Liver (tissue), 3 donors: ENCODE data around the gene GADD45B.

Source experiments
- ATF3 ChIP-seq: IDR thresholded peaks from 2 replicates; pipeline ENCODE4 v1.6.1; 2016; ENCODE audit warnings: antibody characterized with exemption
- CTCF ChIP-seq: fragments of 150-350 bp; IDR thresholded peaks from 2 replicates; pipeline ENCODE4 v1.5.1; 2017; ENCODE audit warnings: improper control_type of control experiment, low read depth, low read length; ENCODE audit not compliant: missing input control
- EGR1 ChIP-seq, 2 donors: IDR thresholded peaks; 2 replicates each; pipeline ENCODE4 v1.6.1; 2016 to 2018; ENCODE audit warnings: antibody characterized with exemption in 2 of 2, low read depth in 2 of 2
- FOXA1 ChIP-seq: IDR thresholded peaks from 2 replicates; pipeline ENCODE4 v1.6.1; 2016; ENCODE audit warnings: antibody characterized with exemption
- GABPA ChIP-seq, 2 donors: IDR thresholded peaks in 1 of 2; conservative IDR thresholded peaks in 1 of 2; 2 replicates each; pipeline ENCODE4 v1.6.1; 2016; ENCODE audit warnings: antibody characterized with exemption in 2 of 2, mild to moderate bottlenecking in 1 of 2, moderate library complexity in 1 of 2
- HNF4A ChIP-seq, 2 donors: conservative IDR thresholded peaks; 2 replicates each; pipeline ENCODE4 v1.6.1; 2016; ENCODE audit warnings: antibody characterized with exemption in 2 of 2, mild to moderate bottlenecking in 2 of 2
- MAX ChIP-seq: IDR thresholded peaks from 2 replicates; pipeline ENCODE4 v1.6.1; 2016; ENCODE audit warnings: antibody characterized with exemption
- RAD21 ChIP-seq, 2 donors: IDR thresholded peaks; 2 replicates each; pipeline ENCODE4 v1.6.1; 2016; ENCODE audit warnings: antibody characterized with exemption in 2 of 2, mild to moderate bottlenecking in 2 of 2
- REST ChIP-seq: IDR thresholded peaks from 2 replicates; pipeline ENCODE4 v1.6.1; 2016; ENCODE audit warnings: antibody characterized with exemption, mild to moderate bottlenecking
- RXRA ChIP-seq, 2 donors: IDR thresholded peaks; 2 replicates each; pipeline ENCODE4 v1.6.1; 2017 to 2018; ENCODE audit warnings: antibody characterized with exemption in 2 of 2, mild to moderate bottlenecking in 1 of 2
- YY1 ChIP-seq: IDR thresholded peaks from 2 replicates; pipeline ENCODE4 v1.6.1; 2016; ENCODE audit warnings: antibody characterized with exemption, mild to moderate bottlenecking
- ZBTB33 ChIP-seq: IDR thresholded peaks from 2 replicates; pipeline ENCODE4 v1.6.1; 2016; ENCODE audit warnings: antibody characterized with exemption
- donor health status: healthy.
- donor health status: healthy.

GRCh38 chr19:2524840-2525723 lies 49.2 kb downstream of the GADD45B start:
- TF ChIP-seq CTCF (no peak), RAD21 (IDR thresholded peaks at IDR 0.05) (no peak), YY1 (no peak), REST (no peak), EGR1 (IDR thresholded peaks at IDR 0.05; ENCODE audit: low read depth in 2 of 2) (no peak), FOXA1 (no peak), ATF3 (no peak), MAX (no peak), ZBTB33 (no peak), RXRA (IDR thresholded peaks at IDR 0.05) (no peak), GABPA (IDR thresholded peaks at IDR 0.05 in 1 of 2, conservative IDR thresholded peaks at IDR 0.05 in 1 of 2) (no peak), HNF4A (conservative IDR thresholded peaks at IDR 0.05) (no peak)
